Measurements from ENCODE around the gene CDC25C.
"Not testable (repeated sequence)": the region's sequence is repeated elsewhere in the genome, so short reads cannot be mapped to it uniquely, and the experiment has no call there.

The CDC25C gene

GRCh38 chr5:138336952-138337684 lies 5.5 kb upstream of the CDC25C start:
- Mint-ChIP-seq H3K36me3 (ENCODE audit: low read depth) (peaks cover 15% of the 10 kb centered on the region), H3K4me1 (ENCODE audit: low read depth) (peaks cover 37% of the 10 kb centered on the region), H3K27me3 (no peaks in the 10 kb centered on the region), H3K27ac (peak overlapping the region; percentile 98), H3K4me3 (peak overlapping the region; percentile 88), H3K9me3 (no peaks in the 10 kb centered on the region)

- Mint-ChIP-seq H3K4me3 (no peak overlapping the region), H3K27me3 (no peaks in the 10 kb centered on the region), H3K4me1 (ENCODE audit: low read depth) (peaks cover 39% of the 10 kb centered on the region), H3K36me3 (ENCODE audit: low read depth) (peaks cover 3% of the 10 kb centered on the region), H3K9me3 (no peaks in the 10 kb centered on the region), H3K27ac (no peak overlapping the region)
Observed at GRCh38 chr5:138334867-138335447, 3.4 kb upstream of the CDC25C start.

- Mint-ChIP-seq H3K4me1 (ENCODE audit: low read depth) (peaks cover 16% of the 10 kb centered on the region), H3K27ac (peak overlapping the region; percentile 89), H3K27me3 (no peaks in the 10 kb centered on the region), H3K36me3 (ENCODE audit: low read depth) (no peaks in the 10 kb centered on the region), H3K9me3 (no peaks in the 10 kb centered on the region), H3K4me3 (peak overlapping the region; percentile 90)
Observed at GRCh38 chr5:138330813-138331448, 673 bp downstream of the CDC25C start.

- not testable (repeated sequence) for H3K27ac Mint-ChIP-seq; H3K36me3 Mint-ChIP-seq (ENCODE audit: low read depth); H3K4me3 Mint-ChIP-seq; H3K4me1 Mint-ChIP-seq (ENCODE audit: low read depth); H3K27me3 Mint-ChIP-seq; H3K9me3 Mint-ChIP-seq
Observed at GRCh38 chr5:138318211-138318610, 13.4 kb downstream of the CDC25C start.

GRCh38 chr5:138316355-138316754 lies 15.2 kb downstream of the CDC25C start:
- H3K4me1 Mint-ChIP-seq (ENCODE audit: low read depth), result no peaks in the 10 kb centered on the region
- no peak overlapping the region for H3K4me3 Mint-ChIP-seq
- no peaks in the 10 kb centered on the region for H3K9me3 Mint-ChIP-seq
- no peak overlapping the region for H3K27ac Mint-ChIP-seq
- H3K36me3 Mint-ChIP-seq (ENCODE audit: low read depth), result no peaks in the 10 kb centered on the region
- no peaks in the 10 kb centered on the region for H3K27me3 Mint-ChIP-seq

GRCh38 chr5:138315751-138316278 lies 15.8 kb downstream of the CDC25C start:
- Mint-ChIP-seq H3K27ac (no peak overlapping the region), H3K36me3 (ENCODE audit: low read depth) (no peaks in the 10 kb centered on the region), H3K27me3 (no peaks in the 10 kb centered on the region), H3K4me3 (no peak overlapping the region), H3K4me1 (ENCODE audit: low read depth) (no peaks in the 10 kb centered on the region), H3K9me3 (no peaks in the 10 kb centered on the region)

GRCh38 chr5:138305797-138306196 lies 25.8 kb downstream of the CDC25C start:
- Mint-ChIP-seq H3K4me1 (ENCODE audit: low read depth) (no peaks in the 10 kb centered on the region), H3K27me3 (no peaks in the 10 kb centered on the region), H3K9me3 (no peaks in the 10 kb centered on the region), H3K36me3 (ENCODE audit: low read depth) (no peaks in the 10 kb centered on the region), H3K27ac (no peak overlapping the region), H3K4me3 (no peak overlapping the region)

DNA sequence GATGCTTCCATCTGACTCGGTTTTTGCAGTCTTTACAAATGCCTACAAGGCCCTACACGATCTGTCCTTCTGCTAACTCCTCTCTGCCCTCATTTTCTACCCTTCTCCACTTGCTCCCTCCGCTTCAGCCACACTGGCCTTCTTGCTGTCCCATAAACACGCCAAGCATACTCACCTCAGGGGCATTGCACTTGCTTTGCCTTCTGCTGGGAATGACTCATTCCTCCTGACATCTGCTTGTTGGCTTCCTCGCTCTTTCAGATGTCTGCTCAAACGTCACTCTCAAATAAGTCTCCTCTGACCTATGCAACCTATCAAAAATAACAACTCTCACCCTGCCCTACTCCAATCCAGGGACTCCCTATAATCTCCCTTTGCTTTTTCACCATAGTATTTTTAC lies 28.2 kb downstream of the CDC25C start:
- Mint-ChIP-seq H3K36me3 (ENCODE audit: low read depth) (no peaks in the 10 kb centered on the region), H3K4me1 (ENCODE audit: low read depth) (no peaks in the 10 kb centered on the region)

GRCh38 chr5:138289296-138289695 lies 42.3 kb downstream of the CDC25C start:
- Mint-ChIP-seq H3K27me3 (no peaks in the 10 kb centered on the region), H3K36me3 (ENCODE audit: low read depth) (no peaks in the 10 kb centered on the region), H3K4me1 (ENCODE audit: low read depth) (no peaks in the 10 kb centered on the region), H3K27ac (no peak overlapping the region), H3K4me3 (no peak overlapping the region), H3K9me3 (no peaks in the 10 kb centered on the region)

More for the DNA sequence above, 28.2 kb downstream of the CDC25C start:
- no peak overlapping the region for H3K4me3 Mint-ChIP-seq
- no peak overlapping the region for H3K27ac Mint-ChIP-seq
- no peaks in the 10 kb centered on the region for H3K27me3 Mint-ChIP-seq
- no peaks in the 10 kb centered on the region for H3K9me3 Mint-ChIP-seq

- Mint-ChIP-seq H3K27ac (no peak overlapping the region), H3K27me3 (no peaks in the 10 kb centered on the region), H3K4me1 (ENCODE audit: low read depth) (peaks cover 3% of the 10 kb centered on the region), H3K4me3 (no peak overlapping the region), H3K9me3 (no peaks in the 10 kb centered on the region), H3K36me3 (ENCODE audit: low read depth) (no peaks in the 10 kb centered on the region)
Observed at GRCh38 chr5:138287246-138287645, 44.4 kb downstream of the CDC25C start.

GRCh38 chr5:138282920-138283742 lies 48.5 kb downstream of the CDC25C start:
- H3K36me3 Mint-ChIP-seq (ENCODE audit: low read depth), result no peaks in the 10 kb centered on the region

GRCh38 chr5:138280915-138281314 lies 50.7 kb downstream of the CDC25C start:
- Mint-ChIP-seq H3K4me1 (ENCODE audit: low read depth) (peaks cover 3% of the 10 kb centered on the region), H3K4me3 (no peak overlapping the region), H3K9me3 (no peaks in the 10 kb centered on the region), H3K27me3 (peaks cover 12% of the 10 kb centered on the region), H3K27ac (no peak overlapping the region), H3K36me3 (ENCODE audit: low read depth) (no peaks in the 10 kb centered on the region)

More at GRCh38 chr5:138282920-138283742, 48.5 kb downstream of the CDC25C start:
- H3K9me3 Mint-ChIP-seq, result no peaks in the 10 kb centered on the region
- H3K27me3 Mint-ChIP-seq, result no peaks in the 10 kb centered on the region
- H3K4me1 Mint-ChIP-seq (ENCODE audit: low read depth), result peaks cover 3% of the 10 kb centered on the region
- no peak overlapping the region for H3K27ac Mint-ChIP-seq
- H3K4me3 Mint-ChIP-seq, result no peak overlapping the region

DNA sequence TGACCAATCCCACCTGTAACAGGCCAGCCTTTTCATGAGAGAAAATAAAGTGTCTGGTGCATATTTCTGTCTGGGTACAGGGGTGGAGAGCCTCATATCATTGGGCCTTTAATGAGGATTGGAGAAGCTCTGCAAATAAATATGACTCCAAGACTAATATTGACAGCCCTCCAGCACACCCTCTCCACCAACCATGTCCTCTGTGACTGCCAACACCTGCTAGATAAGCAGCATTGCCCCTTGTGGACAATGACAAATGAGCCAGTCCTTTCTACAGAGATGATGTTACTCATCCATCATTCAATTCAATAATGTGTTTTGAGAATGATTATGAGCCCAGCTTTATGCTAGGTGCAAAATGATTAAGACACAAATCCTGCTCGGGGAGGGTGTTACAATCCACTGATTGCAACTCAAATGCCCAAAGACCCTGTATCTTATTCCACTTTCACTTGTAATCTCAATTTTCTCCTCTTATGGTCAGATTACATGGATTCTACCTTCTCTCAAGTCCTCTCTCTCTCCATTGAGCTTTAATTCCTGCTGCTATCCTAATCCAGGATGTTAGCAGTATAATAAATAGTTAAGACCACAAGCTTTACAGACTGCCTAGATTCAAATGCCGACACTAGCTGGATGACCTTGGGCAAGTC lies 55.1 kb downstream of the CDC25C start:
- Mint-ChIP-seq H3K27me3 (peaks cover 38% of the 10 kb centered on the region), H3K36me3 (ENCODE audit: low read depth) (no peaks in the 10 kb centered on the region), H3K4me3 (no peak overlapping the region), H3K4me1 (ENCODE audit: low read depth) (peaks cover 9% of the 10 kb centered on the region), H3K27ac (no peak overlapping the region), H3K9me3 (no peaks in the 10 kb centered on the region)

- Mint-ChIP-seq H3K27me3 (peaks cover 41% of the 10 kb centered on the region), H3K4me1 (ENCODE audit: low read depth) (peaks cover 9% of the 10 kb centered on the region), H3K27ac (no peak overlapping the region), H3K9me3 (no peaks in the 10 kb centered on the region), H3K36me3 (ENCODE audit: low read depth) (no peaks in the 10 kb centered on the region), H3K4me3 (no peak overlapping the region)
Observed at GRCh38 chr5:138275895-138276294, 55.7 kb downstream of the CDC25C start.
